Liver (tissue), 9 donors: ENCODE data around the gene NCOA3. TPM values are rescaled to one million over a fixed set of nuclear protein-coding genes. Genes with fewer than 3 reads are reported as not detected.

ENCODE experiments used
- DNase-seq: peaks from one replicate; pipeline ENCODE4 v3.0.0-alpha.2; 2017; ENCODE audit warnings: low spot score
- H3K27ac ChIP-seq, 2 donors: one replicate each; pipeline ENCODE4 v1.7.0; 2013; ENCODE audit warnings: inconsistent platforms in 2 of 2, low read length in 2 of 2, control low read depth in 1 of 2, low read depth in 1 of 2, mild to moderate bottlenecking in 1 of 2
- H3K27me3 ChIP-seq, 4 donors: one replicate each; pipeline versions ENCODE4 v1.6.1 to v1.7.0; 2013; ENCODE audit warnings: low read length in 3 of 4, inconsistent platforms in 1 of 4, mild to moderate bottlenecking in 1 of 4, moderate library complexity in 1 of 4; ENCODE audit not compliant: control insufficient read depth in 4 of 4, insufficient read depth in 4 of 4
- H3K36me3 ChIP-seq, 4 donors: one replicate each; pipeline versions ENCODE4 v1.6.1 to v1.7.0; 2013; ENCODE audit warnings: low read length in 3 of 4, mild to moderate bottlenecking in 3 of 4, low read depth in 1 of 4, moderate library complexity in 1 of 4; ENCODE audit not compliant: control insufficient read depth in 4 of 4, insufficient read depth in 3 of 4
- H3K4me1 ChIP-seq, 4 donors: one replicate each; pipeline versions ENCODE4 v1.6.1 to v1.7.0; 2013; ENCODE audit warnings: low read length in 3 of 4, mild to moderate bottlenecking in 3 of 4, moderate library complexity in 1 of 4; ENCODE audit not compliant: control insufficient read depth in 4 of 4, insufficient read depth in 4 of 4
- H3K4me3 ChIP-seq, 3 donors: one replicate each; pipeline versions ENCODE4 v1.6.1 to v1.7.0; 2013; ENCODE audit warnings: low read length in 3 of 3, control low read depth in 1 of 3, low read depth in 1 of 3, mild to moderate bottlenecking in 1 of 3
- H3K9ac ChIP-seq, 2 donors: one replicate each; pipeline ENCODE4 v1.7.0; 2013; ENCODE audit warnings: low read length in 2 of 2, mild to moderate bottlenecking in 2 of 2, moderate library complexity in 2 of 2, control low read depth in 1 of 2, low read depth in 1 of 2
- H3K9me3 ChIP-seq, 4 donors: one replicate each; pipeline versions ENCODE4 v1.6.1 to v1.7.0; 2013; ENCODE audit warnings: low read length in 3 of 4; ENCODE audit not compliant: control insufficient read depth in 4 of 4
- ATF3 ChIP-seq: IDR thresholded peaks from 2 replicates; pipeline ENCODE4 v1.6.1; 2016; ENCODE audit warnings: antibody characterized with exemption
- CTCF ChIP-seq: fragments of 150-350 bp; IDR thresholded peaks from 2 replicates; pipeline ENCODE4 v1.5.1; 2017; ENCODE audit warnings: improper control_type of control experiment, low read depth, low read length; ENCODE audit not compliant: missing input control
- EGR1 ChIP-seq, 2 donors: IDR thresholded peaks; 2 replicates each; pipeline ENCODE4 v1.6.1; 2016 to 2018; ENCODE audit warnings: antibody characterized with exemption in 2 of 2, low read depth in 2 of 2
- FOXA1 ChIP-seq: IDR thresholded peaks from 2 replicates; pipeline ENCODE4 v1.6.1; 2016; ENCODE audit warnings: antibody characterized with exemption
- FOXA2 ChIP-seq: IDR thresholded peaks from 2 replicates; pipeline ENCODE4 v1.6.1; 2016; ENCODE audit warnings: antibody characterized with exemption
- GABPA ChIP-seq, 2 donors: IDR thresholded peaks in 1 of 2; conservative IDR thresholded peaks in 1 of 2; 2 replicates each; pipeline ENCODE4 v1.6.1; 2016; ENCODE audit warnings: antibody characterized with exemption in 2 of 2, mild to moderate bottlenecking in 1 of 2, moderate library complexity in 1 of 2
- HNF4A ChIP-seq, 2 donors: conservative IDR thresholded peaks; 2 replicates each; pipeline ENCODE4 v1.6.1; 2016; ENCODE audit warnings: antibody characterized with exemption in 2 of 2, mild to moderate bottlenecking in 2 of 2
- HNF4G ChIP-seq: IDR thresholded peaks from 2 replicates; pipeline ENCODE4 v1.6.1; 2016; ENCODE audit warnings: antibody characterized with exemption
- JUND ChIP-seq, 2 donors: IDR thresholded peaks; 2 replicates each; pipeline ENCODE4 v1.6.1; 2016; ENCODE audit warnings: antibody characterized with exemption in 2 of 2
- NR2F2 ChIP-seq: IDR thresholded peaks from 2 replicates; pipeline ENCODE4 v1.6.1; 2016; ENCODE audit warnings: antibody characterized with exemption
- RAD21 ChIP-seq, 2 donors: IDR thresholded peaks; 2 replicates each; pipeline ENCODE4 v1.6.1; 2016; ENCODE audit warnings: antibody characterized with exemption in 2 of 2, mild to moderate bottlenecking in 2 of 2
- REST ChIP-seq: IDR thresholded peaks from 2 replicates; pipeline ENCODE4 v1.6.1; 2016; ENCODE audit warnings: antibody characterized with exemption, mild to moderate bottlenecking
- RXRA ChIP-seq, 2 donors: IDR thresholded peaks; 2 replicates each; pipeline ENCODE4 v1.6.1; 2017 to 2018; ENCODE audit warnings: antibody characterized with exemption in 2 of 2, mild to moderate bottlenecking in 1 of 2
- SP1 ChIP-seq: IDR thresholded peaks from 2 replicates; pipeline ENCODE4 v1.6.1; 2018; ENCODE audit warnings: antibody characterized with exemption, mild to moderate bottlenecking
- TAF1 ChIP-seq: conservative IDR thresholded peaks from 2 replicates; pipeline ENCODE4 v1.6.1; 2016; ENCODE audit warnings: antibody characterized with exemption, mild to moderate bottlenecking
- YY1 ChIP-seq: IDR thresholded peaks from 2 replicates; pipeline ENCODE4 v1.6.1; 2016; ENCODE audit warnings: antibody characterized with exemption, mild to moderate bottlenecking
- ZBTB33 ChIP-seq: IDR thresholded peaks from 2 replicates; pipeline ENCODE4 v1.6.1; 2016; ENCODE audit warnings: antibody characterized with exemption
- WGBS: extraction: QIAGEN DNeasy Blood & Tissue Kit; methylation state at CpG from one replicate; pipeline ENCODE4 v1.1.7; 2013; 5-methylcytosine and 5-hydroxymethylcytosine counted together
- polyA plus RNA-seq, 2 donors: library from polyadenylated mRNA; stranded (reverse) in 1 of 2; unstranded in 1 of 2; fragments of 200-250 nt in 1 of 2; fragments of >200 nt in 1 of 2; fragmentation: Nextera tagmentation in 1 of 2; extraction: Ambion mirVana in 1 of 2; gene quantifications; one replicate each; pipeline versions ENCODE4 v1.2.1 to v1.2.3, GENCODE V29; 2013 to 2015
- total RNA-seq, 2 donors: library from RNA; depleted of rRNA; stranded (reverse); fragments of >200 nt; gene quantifications; one replicate each; pipeline ENCODE4 v1.2.3, GENCODE V29; 2014
- TF ChIP-seq, protein P1 (sequence below): IDR thresholded peaks from 2 replicates; pipeline ENCODE4 v1.6.1; 2016; ENCODE audit warnings: antibody characterized with exemption
- donor health status: healthy.
- donor health status: healthy.
- donor health status: healthy.
- donor health status: healthy.
- donor health status: healthy.

Gene NCOA3
- total and polyA plus RNA-seq, 4 donors = 3.8 to 18.2 (median 8.9) TPM

- no peak for TF ChIP-seq HNF4G
- no peak for TF ChIP-seq EGR1 (IDR thresholded peaks at IDR 0.05; ENCODE audit: low read depth in 2 of 2)
- no peak for TF ChIP-seq CTCF
- TF ChIP-seq FOXA2 = no peak
- no peak for TF ChIP-seq YY1
- TF ChIP-seq FOXA1 = no peak
- no peak for TF ChIP-seq HNF4A (conservative IDR thresholded peaks at IDR 0.05)
- TF ChIP-seq TAF1 = no peak
- TF ChIP-seq JUND (IDR thresholded peaks at IDR 0.05) = no peak
- no peak for TF ChIP-seq SP1
- TF ChIP-seq RXRA (IDR thresholded peaks at IDR 0.05) = no peak
- TF ChIP-seq GABPA (IDR thresholded peaks at IDR 0.05 in 1 of 2, conservative IDR thresholded peaks at IDR 0.05 in 1 of 2) = no peak
- no peak for TF ChIP-seq ATF3
- no peak for TF ChIP-seq ZBTB33
- TF ChIP-seq, protein P1, sequence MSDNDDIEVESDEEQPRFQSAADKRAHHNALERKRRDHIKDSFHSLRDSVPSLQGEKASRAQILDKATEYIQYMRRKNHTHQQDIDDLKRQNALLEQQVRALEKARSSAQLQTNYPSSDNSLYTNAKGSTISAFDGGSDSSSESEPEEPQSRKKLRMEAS = no peak
- TF ChIP-seq REST = no peak
- TF ChIP-seq RAD21 (IDR thresholded peaks at IDR 0.05) = no peak
- TF ChIP-seq NR2F2 = no peak
- 96% methylated on average over 5 of the region's 5 CpGs for WGBS
- no peak overlapping the region for H3K4me3 ChIP-seq
- no peaks in the 10 kb centered on the region for H3K9me3 ChIP-seq
- H3K27me3 ChIP-seq = no peaks in the 10 kb centered on the region
- no peak overlapping the region for H3K9ac ChIP-seq
- no peaks in the 10 kb centered on the region for H3K36me3 ChIP-seq
- peaks cover 0 to 4% (median 2%) of the 10 kb centered on the region in 4 donors for H3K4me1 ChIP-seq
- no peak for DNase-seq
- H3K27ac ChIP-seq = no peak overlapping the region
Measured at GRCh38 chr20:47534405-47534804, 32.7 kb downstream of the NCOA3 start.

- Histone ChIP-seq H3K27ac (no peak overlapping the region), H3K4me3 (no peak overlapping the region), H3K27me3 (no peaks in the 10 kb centered on the region), H3K9me3 (no peaks in the 10 kb centered on the region), H3K36me3 (no peaks in the 10 kb centered on the region), H3K9ac (no peak overlapping the region), H3K4me1 (peaks cover 0 to 4% (median 2%) of the 10 kb centered on the region in 4 donors)
- WGBS = 92% methylated on average over 8 of the region's 8 CpGs
- DNase-seq = no peak
- TF ChIP-seq ATF3 (no peak), RXRA (IDR thresholded peaks at IDR 0.05) (no peak), SP1 (no peak), RAD21 (IDR thresholded peaks at IDR 0.05) (no peak), REST (no peak), GABPA (IDR thresholded peaks at IDR 0.05 in 1 of 2, conservative IDR thresholded peaks at IDR 0.05 in 1 of 2) (no peak), YY1 (no peak), HNF4G (no peak), CTCF (no peak), NR2F2 (no peak), JUND (IDR thresholded peaks at IDR 0.05) (no peak)
Measured at GRCh38 chr20:47535088-47535487, 33.4 kb downstream of the NCOA3 start.
